Measurements from ENCODE around the gene PTPRE.

PTPRE gene

GRCh38 chr10:127884501-127884900 lies 22.4 kb upstream of the PTPRE start:
- no peaks in the 10 kb centered on the region for H3K27me3 ChIP-seq (ENCODE audit: control insufficient read depth, insufficient read depth, low read length)
- H3K27ac ChIP-seq (ENCODE audit: low read depth, low read length): no peak overlapping the region
- H3K9me3 ChIP-seq (ENCODE audit: control insufficient read depth, insufficient read depth, low read length): no peaks in the 10 kb centered on the region
- no peaks in the 10 kb centered on the region for H3K36me3 ChIP-seq (ENCODE audit: control insufficient read depth, insufficient read depth, low read length)
- no peaks in the 10 kb centered on the region for H3K4me1 ChIP-seq (ENCODE audit: control insufficient read depth, insufficient read depth, low read length)
- no peak overlapping the region for H3K9ac ChIP-seq (ENCODE audit: low read depth, low read length)
- H3K4me3 ChIP-seq (ENCODE audit: low read depth, low read length): no peak overlapping the region

GRCh38 chr10:127886371-127887051 lies 20.4 kb upstream of the PTPRE start:
- H3K9me3 ChIP-seq (ENCODE audit: control insufficient read depth, insufficient read depth, low read length): no peaks in the 10 kb centered on the region
- H3K36me3 ChIP-seq (ENCODE audit: control insufficient read depth, insufficient read depth, low read length): no peaks in the 10 kb centered on the region
- H3K4me1 ChIP-seq (ENCODE audit: control insufficient read depth, insufficient read depth, low read length): no peaks in the 10 kb centered on the region
- no peak overlapping the region for H3K4me3 ChIP-seq (ENCODE audit: low read depth, low read length)
- no peak overlapping the region for H3K27ac ChIP-seq (ENCODE audit: low read depth, low read length)
- H3K9ac ChIP-seq (ENCODE audit: low read depth, low read length): no peak overlapping the region
- H3K27me3 ChIP-seq (ENCODE audit: control insufficient read depth, insufficient read depth, low read length): no peaks in the 10 kb centered on the region

- H3K9ac ChIP-seq (ENCODE audit: low read depth, low read length): no peak overlapping the region
- H3K9me3 ChIP-seq (ENCODE audit: control insufficient read depth, insufficient read depth, low read length): no peaks in the 10 kb centered on the region
- H3K27ac ChIP-seq (ENCODE audit: low read depth, low read length): no peak overlapping the region
- H3K4me3 ChIP-seq (ENCODE audit: low read depth, low read length): no peak overlapping the region
- H3K27me3 ChIP-seq (ENCODE audit: control insufficient read depth, insufficient read depth, low read length): no peaks in the 10 kb centered on the region
- H3K4me1 ChIP-seq (ENCODE audit: control insufficient read depth, insufficient read depth, low read length): no peaks in the 10 kb centered on the region
- H3K36me3 ChIP-seq (ENCODE audit: control insufficient read depth, insufficient read depth, low read length): no peaks in the 10 kb centered on the region
These were observed 19.1 kb upstream of the PTPRE start for GRCh38 chr10:127887541-127888415.

GRCh38 chr10:127888521-127889312 lies 18.2 kb upstream of the PTPRE start:
- no peaks in the 10 kb centered on the region for H3K9me3 ChIP-seq (ENCODE audit: control insufficient read depth, insufficient read depth, low read length)

GRCh38 chr10:127889605-127890195 lies 17.2 kb upstream of the PTPRE start:
- Histone ChIP-seq H3K4me3 (ENCODE audit: low read depth, low read length) (no peak overlapping the region), H3K9ac (ENCODE audit: low read depth, low read length) (no peak overlapping the region), H3K9me3 (ENCODE audit: control insufficient read depth, insufficient read depth, low read length) (no peaks in the 10 kb centered on the region), H3K27me3 (ENCODE audit: control insufficient read depth, insufficient read depth, low read length) (no peaks in the 10 kb centered on the region), H3K27ac (ENCODE audit: low read depth, low read length) (no peak overlapping the region), H3K4me1 (ENCODE audit: control insufficient read depth, insufficient read depth, low read length) (no peaks in the 10 kb centered on the region), H3K36me3 (ENCODE audit: control insufficient read depth, insufficient read depth, low read length) (no peaks in the 10 kb centered on the region)

More at GRCh38 chr10:127888521-127889312, 18.2 kb upstream of the PTPRE start:
- H3K27ac ChIP-seq (ENCODE audit: low read depth, low read length): no peak overlapping the region
- no peak overlapping the region for H3K4me3 ChIP-seq (ENCODE audit: low read depth, low read length)
- no peaks in the 10 kb centered on the region for H3K4me1 ChIP-seq (ENCODE audit: control insufficient read depth, insufficient read depth, low read length)
- no peak overlapping the region for H3K9ac ChIP-seq (ENCODE audit: low read depth, low read length)
- H3K27me3 ChIP-seq (ENCODE audit: control insufficient read depth, insufficient read depth, low read length): no peaks in the 10 kb centered on the region
- no peaks in the 10 kb centered on the region for H3K36me3 ChIP-seq (ENCODE audit: control insufficient read depth, insufficient read depth, low read length)

- H3K4me1 ChIP-seq (ENCODE audit: control insufficient read depth, insufficient read depth, low read length): no peaks in the 10 kb centered on the region
- no peak overlapping the region for H3K4me3 ChIP-seq (ENCODE audit: low read depth, low read length)
- H3K9me3 ChIP-seq (ENCODE audit: control insufficient read depth, insufficient read depth, low read length): no peaks in the 10 kb centered on the region
- H3K36me3 ChIP-seq (ENCODE audit: control insufficient read depth, insufficient read depth, low read length): no peaks in the 10 kb centered on the region
- H3K9ac ChIP-seq (ENCODE audit: low read depth, low read length): no peak overlapping the region
- no peak overlapping the region for H3K27ac ChIP-seq (ENCODE audit: low read depth, low read length)
- H3K27me3 ChIP-seq (ENCODE audit: control insufficient read depth, insufficient read depth, low read length): no peaks in the 10 kb centered on the region
These were observed 16.7 kb upstream of the PTPRE start for GRCh38 chr10:127890216-127890615.

GRCh38 chr10:127890832-127891334 lies 16.0 kb upstream of the PTPRE start:
- Histone ChIP-seq H3K4me1 (ENCODE audit: control insufficient read depth, insufficient read depth, low read length) (no peaks in the 10 kb centered on the region), H3K4me3 (ENCODE audit: low read depth, low read length) (no peak overlapping the region), H3K36me3 (ENCODE audit: control insufficient read depth, insufficient read depth, low read length) (no peaks in the 10 kb centered on the region), H3K27ac (ENCODE audit: low read depth, low read length) (no peak overlapping the region), H3K9ac (ENCODE audit: low read depth, low read length) (no peak overlapping the region), H3K9me3 (ENCODE audit: control insufficient read depth, insufficient read depth, low read length) (no peaks in the 10 kb centered on the region), H3K27me3 (ENCODE audit: control insufficient read depth, insufficient read depth, low read length) (no peaks in the 10 kb centered on the region)

- H3K27ac ChIP-seq (ENCODE audit: low read depth, low read length): no peak within 1 kb of the TSS
- H3K9ac ChIP-seq (ENCODE audit: low read depth, low read length): no peak within 1 kb of the TSS
- H3K9me3 ChIP-seq (ENCODE audit: control insufficient read depth, insufficient read depth, low read length): no peaks in the 10 kb centered on the region
- no peaks in the 10 kb centered on the region for H3K27me3 ChIP-seq (ENCODE audit: control insufficient read depth, insufficient read depth, low read length)
- H3K4me1 ChIP-seq (ENCODE audit: control insufficient read depth, insufficient read depth, low read length): no peaks in the 10 kb centered on the region
- no peak within 1 kb of the TSS for H3K4me3 ChIP-seq (ENCODE audit: low read depth, low read length)
- no peaks in the 10 kb centered on the region for H3K36me3 ChIP-seq (ENCODE audit: control insufficient read depth, insufficient read depth, low read length)
These were observed 14.2 kb upstream of the PTPRE start, which contains the start of gene CLRN3 for GRCh38 chr10:127892743-127893142. TSS of gene CLRN3 (minus strand) at chr10:127892941. CDS start at chr10:127892784, 157 bp downstream.

- H3K4me3 ChIP-seq (ENCODE audit: low read depth, low read length): no peak overlapping the region
- H3K9me3 ChIP-seq (ENCODE audit: control insufficient read depth, insufficient read depth, low read length): no peaks in the 10 kb centered on the region
- H3K27me3 ChIP-seq (ENCODE audit: control insufficient read depth, insufficient read depth, low read length): no peaks in the 10 kb centered on the region
- no peaks in the 10 kb centered on the region for H3K36me3 ChIP-seq (ENCODE audit: control insufficient read depth, insufficient read depth, low read length)
- H3K27ac ChIP-seq (ENCODE audit: low read depth, low read length): no peak overlapping the region
- no peaks in the 10 kb centered on the region for H3K4me1 ChIP-seq (ENCODE audit: control insufficient read depth, insufficient read depth, low read length)
- H3K9ac ChIP-seq (ENCODE audit: low read depth, low read length): no peak overlapping the region
These were observed 12.8 kb upstream of the PTPRE start for GRCh38 chr10:127894146-127894545.

GRCh38 chr10:127896590-127896989 lies 10.3 kb upstream of the PTPRE start:
- Histone ChIP-seq H3K36me3 (ENCODE audit: control insufficient read depth, insufficient read depth, low read length) (no peaks in the 10 kb centered on the region), H3K4me1 (ENCODE audit: control insufficient read depth, insufficient read depth, low read length) (no peaks in the 10 kb centered on the region), H3K27ac (ENCODE audit: low read depth, low read length) (no peak overlapping the region), H3K9ac (ENCODE audit: low read depth, low read length) (no peak overlapping the region), H3K9me3 (ENCODE audit: control insufficient read depth, insufficient read depth, low read length) (no peaks in the 10 kb centered on the region), H3K4me3 (ENCODE audit: low read depth, low read length) (no peak overlapping the region), H3K27me3 (ENCODE audit: control insufficient read depth, insufficient read depth, low read length) (no peaks in the 10 kb centered on the region)
